CD4-positive, alpha-beta T cell (primary cell): Measurements from ENCODE around the gene PLXNB3. TPM values are rescaled to one million over a fixed set of nuclear protein-coding genes. Genes with fewer than 3 reads are reported as not detected.

Source experiments
- ATAC-seq: fragments of 200-7000 bp; cut with Tn5 transposase; one replicate; pipeline ENCODE4 v1.10.0; 2022; ENCODE audit warnings: mild to moderate bottlenecking; ENCODE audit not compliant: poor library complexity
- CTCF ChIA-PET: fragments of 350-600 bp; sonication (Branson Sonifier 250); formaldehyde crosslinking; loops from one replicate; lab custom pipeline; 2021; ENCODE audit warnings: antibody characterized with exemption, inconsistent platforms; lab: Charles Lee
- POLR2A ChIA-PET: fragments of 350-600 bp; sonication (Branson Sonifier 250); formaldehyde crosslinking; loops from one replicate; lab custom pipeline; 2021; ENCODE audit warnings: antibody characterized with exemption, inconsistent platforms; lab: Charles Lee
- DNase-seq, 14 experiments: peaks; one replicate each; pipeline ENCODE4 v3.0.0-alpha.2; 2013 to 2020; ENCODE audit warnings: mixed read lengths in 2 of 14
- H3K27ac ChIP-seq, 2 donors: one replicate each; pipeline versions ENCODE4 v1.5.1 to v1.7.0; 2013; ENCODE audit warnings: low read length in 2 of 2, low read depth in 1 of 2, mild to moderate bottlenecking in 1 of 2
- H3K27me3 ChIP-seq, 2 experiments: 1 replicate in 1 of 2; 2 replicates in 1 of 2; pipeline versions ENCODE4 v1.6.1 to v1.7.0; 2013; ENCODE audit warnings: low read length in 2 of 2, control low read depth in 1 of 2, mild to moderate bottlenecking in 1 of 2, moderate library complexity in 1 of 2; ENCODE audit not compliant: insufficient read depth in 2 of 2, control insufficient read depth in 1 of 2
- H3K36me3 ChIP-seq: one replicate; pipeline ENCODE4 v1.6.1; 2013; ENCODE audit warnings: low read length, control low read depth; ENCODE audit not compliant: insufficient read depth
- H3K4me1 ChIP-seq: one replicate; pipeline ENCODE4 v1.6.1; 2013; ENCODE audit warnings: low read length, control low read depth; ENCODE audit not compliant: insufficient read depth
- H3K4me3 ChIP-seq: one replicate; pipeline ENCODE4 v1.5.1; 2013; ENCODE audit warnings: mild to moderate bottlenecking, low read length, moderate library complexity
- H3K9me3 ChIP-seq, 2 experiments: 1 replicate in 1 of 2; 2 replicates in 1 of 2; pipeline versions ENCODE4 v1.6.1 to v1.7.0; 2013; ENCODE audit warnings: low read length in 2 of 2, mild to moderate bottlenecking in 2 of 2, control low read depth in 1 of 2, moderate library complexity in 1 of 2; ENCODE audit not compliant: control insufficient read depth in 1 of 2, insufficient read depth in 1 of 2
- H3K27ac Mint-ChIP-seq: one replicate; pipeline ENCODE4 v1.8.0; 2020; ENCODE audit warnings: mixed read lengths
- H3K27me3 Mint-ChIP-seq: one replicate; pipeline ENCODE4 v1.8.0; 2021; ENCODE audit warnings: mixed read lengths
- H3K36me3 Mint-ChIP-seq: one replicate; pipeline ENCODE4 v1.8.0; 2021; ENCODE audit warnings: low read depth, mixed read lengths
- H3K4me1 Mint-ChIP-seq: one replicate; pipeline ENCODE4 v1.8.0; 2021; ENCODE audit warnings: low read depth, mixed read lengths
- H3K4me3 Mint-ChIP-seq: one replicate; pipeline ENCODE4 v1.8.0; 2020; ENCODE audit warnings: mild to moderate bottlenecking, mixed read lengths
- H3K9me3 Mint-ChIP-seq: one replicate; pipeline ENCODE4 v1.8.0; 2020; ENCODE audit warnings: mixed read lengths
- intact Hi-C, 2 experiments: fragments of 100-400 bp; cut with DNase I in 1 of 2; cut with micrococcal nuclease in 1 of 2; formaldehyde crosslinking; loops; one replicate each; pipeline versions ENCODE4 v1.15.1 to v1.9.0; 2023 to 2025; cut with DNase I, micrococcal nuclease
- total RNA-seq, 174 experiments: library from RNA in 2 of 174; stranded (reverse) in 2 of 174; gene quantifications; one replicate each; pipeline ENCODE4 v1.2.3 and lab custom pipeline; 2021 to 2026
- TF ChIP-seq, protein P1 (sequence below): fragments of 200-600 bp; IDR thresholded peaks from one replicate; pipeline ENCODE4 v1.8.0; 2022; ENCODE audit warnings: antibody characterized with exemption, mild to moderate bottlenecking

The PLXNB3 gene
- total RNA-seq, 2 experiments from 2014 or later = not detected

DNA sequence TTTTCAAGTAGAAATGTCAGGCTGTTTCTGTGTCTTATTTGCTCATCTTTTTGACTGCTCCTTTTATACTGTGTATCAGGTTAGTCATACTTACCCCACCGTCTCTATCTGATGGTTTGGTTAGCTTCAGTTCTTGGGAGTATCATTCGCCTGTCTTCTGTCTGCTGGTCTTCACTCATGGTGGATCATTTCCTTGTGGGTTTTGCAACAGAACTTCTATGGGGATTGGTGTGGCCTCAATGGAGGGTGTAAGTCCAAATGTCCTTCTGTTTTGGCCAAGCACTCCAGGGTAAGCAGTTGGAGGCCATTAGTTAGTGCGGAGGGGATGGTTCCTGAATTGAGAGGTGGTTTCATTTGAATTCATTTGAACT, 32.2 kb upstream of the PLXNB3 start:
- Mint-ChIP-seq H3K27me3 (no peaks in the 10 kb centered on the region), H3K4me1 (peaks cover 26% of the 10 kb centered on the region), H3K36me3 (peaks cover 29% of the 10 kb centered on the region), H3K27ac (no peak overlapping the region), H3K9me3 (no peaks in the 10 kb centered on the region), H3K4me3 (no peak overlapping the region)
- TF ChIP-seq, protein P1, sequence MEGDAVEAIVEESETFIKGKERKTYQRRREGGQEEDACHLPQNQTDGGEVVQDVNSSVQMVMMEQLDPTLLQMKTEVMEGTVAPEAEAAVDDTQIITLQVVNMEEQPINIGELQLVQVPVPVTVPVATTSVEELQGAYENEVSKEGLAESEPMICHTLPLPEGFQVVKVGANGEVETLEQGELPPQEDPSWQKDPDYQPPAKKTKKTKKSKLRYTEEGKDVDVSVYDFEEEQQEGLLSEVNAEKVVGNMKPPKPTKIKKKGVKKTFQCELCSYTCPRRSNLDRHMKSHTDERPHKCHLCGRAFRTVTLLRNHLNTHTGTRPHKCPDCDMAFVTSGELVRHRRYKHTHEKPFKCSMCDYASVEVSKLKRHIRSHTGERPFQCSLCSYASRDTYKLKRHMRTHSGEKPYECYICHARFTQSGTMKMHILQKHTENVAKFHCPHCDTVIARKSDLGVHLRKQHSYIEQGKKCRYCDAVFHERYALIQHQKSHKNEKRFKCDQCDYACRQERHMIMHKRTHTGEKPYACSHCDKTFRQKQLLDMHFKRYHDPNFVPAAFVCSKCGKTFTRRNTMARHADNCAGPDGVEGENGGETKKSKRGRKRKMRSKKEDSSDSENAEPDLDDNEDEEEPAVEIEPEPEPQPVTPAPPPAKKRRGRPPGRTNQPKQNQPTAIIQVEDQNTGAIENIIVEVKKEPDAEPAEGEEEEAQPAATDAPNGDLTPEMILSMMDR = no peak
- Histone ChIP-seq H3K27me3 (no peaks in the 10 kb centered on the region), H3K4me3 (no peak overlapping the region), H3K4me1 (peaks cover 25% of the 10 kb centered on the region), H3K27ac (no peak overlapping the region), H3K9me3 (no peaks in the 10 kb centered on the region), H3K36me3 (peaks cover 10% of the 10 kb centered on the region)
- POLR2A ChIA-PET = no interaction called here
- DNase-seq (no peak), ATAC-seq (no peak)
- CTCF ChIA-PET = no interaction called here
- intact Hi-C loops = no loop called here

DNA sequence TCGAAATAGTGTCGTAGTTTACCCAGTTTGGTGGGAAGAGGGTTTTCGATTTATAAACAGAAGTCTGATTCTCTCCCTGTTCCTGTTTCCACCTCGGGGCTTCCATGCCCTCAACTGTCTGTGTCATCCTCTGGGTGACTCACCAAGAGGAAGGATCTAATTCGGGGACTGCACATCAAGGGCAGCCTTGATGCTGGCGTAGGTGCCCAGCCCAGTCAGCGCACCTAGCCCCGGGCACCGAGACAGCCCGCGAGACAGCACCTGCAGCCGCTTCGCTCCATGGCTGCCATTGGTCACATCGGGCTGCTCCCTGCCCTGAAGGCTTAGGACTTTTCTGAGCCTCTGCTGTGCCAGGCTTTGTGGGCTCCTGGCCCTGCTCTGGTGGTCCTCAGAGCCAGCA, 31.6 kb upstream of the PLXNB3 start:
- Histone ChIP-seq H3K4me3 (no peak overlapping the region), H3K4me1 (peaks cover 19% of the 10 kb centered on the region), H3K9me3 (no peaks in the 10 kb centered on the region), H3K27me3 (no peaks in the 10 kb centered on the region), H3K36me3 (peaks cover 12% of the 10 kb centered on the region), H3K27ac (no peak overlapping the region)
- no peak overlapping the region for H3K27ac Mint-ChIP-seq
- TF ChIP-seq, protein P1 = no peak
- H3K36me3 Mint-ChIP-seq = peaks cover 29% of the 10 kb centered on the region
- peak in 2 of 14 experiments; percentile 43 to 54 for DNase-seq
- H3K9me3 Mint-ChIP-seq = no peaks in the 10 kb centered on the region
- ChIA-PET POLR2A (no interaction called here), CTCF (no interaction called here)
- H3K4me1 Mint-ChIP-seq = peaks cover 20% of the 10 kb centered on the region
- intact Hi-C loops = no loop called here
- ATAC-seq = no peak
- no peaks in the 10 kb centered on the region for H3K27me3 Mint-ChIP-seq
- H3K4me3 Mint-ChIP-seq = no peak overlapping the region

DNA sequence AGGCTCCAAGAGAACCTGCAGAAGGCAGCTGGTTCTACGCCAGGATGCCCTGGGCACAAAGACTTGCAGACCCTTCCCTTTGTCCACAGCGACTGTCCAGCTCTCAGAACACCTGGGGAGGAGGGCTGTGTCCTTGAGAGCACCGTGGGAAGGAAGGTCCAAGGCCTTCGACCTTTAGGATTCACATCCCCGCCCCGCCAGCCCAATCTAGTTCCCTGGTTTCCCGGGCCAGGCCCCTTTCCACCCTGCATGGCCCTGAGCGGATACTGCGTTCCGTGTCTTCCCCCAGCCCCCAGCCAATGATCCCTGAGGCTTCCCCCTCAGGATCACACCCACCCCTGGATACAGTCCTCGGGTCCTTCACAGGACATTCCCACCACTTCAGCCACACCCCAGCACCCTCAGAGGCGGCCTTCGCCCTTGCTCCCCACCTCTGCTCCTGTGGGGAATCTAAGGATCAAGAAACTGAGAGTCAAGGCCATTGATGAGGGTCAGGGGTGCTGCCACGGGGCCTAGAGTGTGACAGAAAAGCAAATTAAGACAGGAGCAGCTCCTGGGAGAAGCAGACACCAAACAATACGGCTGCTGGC, 30.3 kb upstream of the PLXNB3 start:
- TF ChIP-seq, protein P1 = no peak
- Mint-ChIP-seq H3K27ac (no peak overlapping the region), H3K4me1 (peaks cover 15% of the 10 kb centered on the region), H3K27me3 (no peaks in the 10 kb centered on the region), H3K36me3 (peaks cover 29% of the 10 kb centered on the region), H3K4me3 (no peak overlapping the region), H3K9me3 (no peaks in the 10 kb centered on the region)
- Histone ChIP-seq H3K4me3 (no peak overlapping the region), H3K9me3 (no peaks in the 10 kb centered on the region), H3K36me3 (peaks cover 12% of the 10 kb centered on the region), H3K27ac (no peak overlapping the region), H3K4me1 (peaks cover 8% of the 10 kb centered on the region), H3K27me3 (no peaks in the 10 kb centered on the region)
- no peak for ATAC-seq
- intact Hi-C loops = no loop called here
- no peak for DNase-seq
- POLR2A ChIA-PET = no interaction called here
- CTCF ChIA-PET = no interaction called here
